HG03439 (cell line): ENCODE results near the gene CZIB.

ENCODE experiments used
- ATAC-seq: cut with Tn5 transposase; IDR thresholded peaks from one replicate; pipeline ENCODE4 v1.9.1; 2021; ENCODE audit warnings: mild to moderate bottlenecking, moderate library complexity; ENCODE audit not compliant: unreplicated experiment

Gene CZIB

GRCh38 chr1:53220171-53220961 is at the start of gene CZIB:
Gene CZIB (minus strand): TSS chr1:53220634. CDS start chr1:53220575, 59 bp downstream.
- peak; percentile 90 for ATAC-seq

GRCh38 chr1:53270107-53270506 is 49.7 kb upstream of the CZIB start:
- no peak for ATAC-seq

- no peak for ATAC-seq
These were observed 47.3 kb upstream of the CZIB start for GRCh38 chr1:53267761-53268160.

- no peak for ATAC-seq
These were observed 45.6 kb upstream of the CZIB start for GRCh38 chr1:53266038-53266437.

- ATAC-seq, result no peak
These were observed 45.1 kb upstream of the CZIB start for GRCh38 chr1:53265581-53265980.

- ATAC-seq, result no peak
These were observed 43.6 kb upstream of the CZIB start for GRCh38 chr1:53264048-53264447.

- no peak for ATAC-seq
These were observed 41.6 kb upstream of the CZIB start for GRCh38 chr1:53262000-53262399.

- ATAC-seq, result no peak
These were observed 40.3 kb upstream of the CZIB start for GRCh38 chr1:53260631-53261247.

GRCh38 chr1:53259932-53260331 is 39.5 kb upstream of the CZIB start:
- ATAC-seq, result no peak

GRCh38 chr1:53258216-53258615 is 37.8 kb upstream of the CZIB start:
- no peak for ATAC-seq

GRCh38 chr1:53257454-53258081 is 37.1 kb upstream of the CZIB start:
- ATAC-seq, result no peak

- ATAC-seq, result no peak
These were observed 36.3 kb upstream of the CZIB start for GRCh38 chr1:53256511-53257453.

GRCh38 chr1:53255031-53255430 is 34.6 kb upstream of the CZIB start:
- no peak for ATAC-seq

- no peak for ATAC-seq
These were observed 33.7 kb upstream of the CZIB start for GRCh38 chr1:53254011-53254640.

- no peak for ATAC-seq
These were observed 29.9 kb upstream of the CZIB start for GRCh38 chr1:53250325-53250724.

- no peak for ATAC-seq
These were observed 29.3 kb upstream of the CZIB start for GRCh38 chr1:53249706-53250105.

GRCh38 chr1:53246261-53247134 is 26.1 kb upstream of the CZIB start:
- ATAC-seq, result no peak

- ATAC-seq, result no peak
These were observed 23.7 kb upstream of the CZIB start for GRCh38 chr1:53244141-53244540.

GRCh38 chr1:53242381-53242780 is 21.9 kb upstream of the CZIB start:
- ATAC-seq, result no peak

- no peak for ATAC-seq
These were observed 21.4 kb upstream of the CZIB start for GRCh38 chr1:53241828-53242227.
